Upper lobe of left lung (tissue), 6 donors: ENCODE measurements around the gene FAM13A. TPM values are rescaled to one million over a fixed set of nuclear protein-coding genes. Genes with fewer than 3 reads are reported as not detected.

Experiments
- ATAC-seq, 2 donors: fragments of 200-7000 bp; cut with Tn5 transposase; one replicate each; pipeline ENCODE4 v1.9.1; 2022; ENCODE audit warnings: mild to moderate bottlenecking in 2 of 2, moderate library complexity in 2 of 2; ENCODE audit not compliant: low FRiP score in 2 of 2
- DNase-seq, 2 donors: peaks; one replicate each; pipeline ENCODE4 v3.0.0-alpha.2; 2019 to 2020
- H3K27ac ChIP-seq, 4 donors: fragments of 200-600 bp; sonication (generic); one replicate each; pipeline ENCODE4 v1.5.1; 2016 to 2019
- H3K27me3 ChIP-seq, 4 donors: fragments of 200-600 bp; sonication (generic); one replicate each; pipeline ENCODE4 v1.5.1; 2017 to 2019
- H3K36me3 ChIP-seq, 4 donors: fragments of 200-600 bp; sonication (generic); one replicate each; pipeline ENCODE4 v1.5.1; 2016 to 2019
- H3K4me1 ChIP-seq, 4 donors: fragments of 200-600 bp; sonication (generic); one replicate each; pipeline ENCODE4 v1.5.1; 2018 to 2019
- H3K4me3 ChIP-seq, 4 donors: fragments of 200-600 bp; sonication (generic); one replicate each; pipeline ENCODE4 v1.5.1; 2017 to 2019; ENCODE audit warnings: mild to moderate bottlenecking in 2 of 4, moderate library complexity in 1 of 4
- H3K9me3 ChIP-seq, 4 donors: fragments of 200-600 bp; sonication (generic); one replicate each; pipeline ENCODE4 v1.5.1; 2018 to 2019
- EP300 ChIP-seq, 4 donors: sonication (generic); formaldehyde crosslinking; IDR thresholded peaks; one replicate each; pipeline ENCODE4 v1.5.1; 2017; ENCODE audit warnings: antibody characterized with exemption in 4 of 4, control low read depth in 2 of 4
- POLR2A ChIP-seq, 4 donors: fragments of 450-650 bp; IDR thresholded peaks; one replicate each; pipeline ENCODE4 v1.5.1; 2016 to 2017; ENCODE audit warnings: antibody characterized with exemption in 4 of 4, mild to moderate bottlenecking in 2 of 4
- POLR2AphosphoS5 ChIP-seq, 2 donors: sonication (generic); formaldehyde crosslinking; IDR thresholded peaks; one replicate each; pipeline ENCODE4 v1.5.1; 2017; ENCODE audit warnings: antibody characterized with exemption in 2 of 2
- WGBS, 2 donors: methylation state at CpG; one replicate each; pipeline ENCODE4 v1.1.5; 2017 to 2018; 5-methylcytosine and 5-hydroxymethylcytosine counted together
- total RNA-seq, 6 donors: library from RNA; depleted of rRNA in 4 of 6; stranded (reverse); fragments of >200 nt in 4 of 6; gene quantifications; one replicate each; pipeline versions ENCODE4 v1.1.0 to v1.2.1, GENCODE V29; 2016 to 2021
- TF ChIP-seq, protein P1 (sequence below), 6 experiments: fragments of 450-650 bp in 4 of 6; fragments of 200-600 bp in 2 of 6; sonication (generic) in 2 of 6; IDR thresholded peaks; one replicate each; pipeline ENCODE4 v1.5.1; 2016 to 2019; ENCODE audit warnings: antibody characterized with exemption in 6 of 6
- donor health status: DM: no; HTN: no; CAD: no; lungs with moderate emphysema.
- donor health status: DM: no; HTN: yes; CAD: no; lungs with severe emphysema.

The FAM13A gene
- total RNA-seq, 6 donors from 2014 or later: 15.8 to 173 (median 34.1) TPM

DNA sequence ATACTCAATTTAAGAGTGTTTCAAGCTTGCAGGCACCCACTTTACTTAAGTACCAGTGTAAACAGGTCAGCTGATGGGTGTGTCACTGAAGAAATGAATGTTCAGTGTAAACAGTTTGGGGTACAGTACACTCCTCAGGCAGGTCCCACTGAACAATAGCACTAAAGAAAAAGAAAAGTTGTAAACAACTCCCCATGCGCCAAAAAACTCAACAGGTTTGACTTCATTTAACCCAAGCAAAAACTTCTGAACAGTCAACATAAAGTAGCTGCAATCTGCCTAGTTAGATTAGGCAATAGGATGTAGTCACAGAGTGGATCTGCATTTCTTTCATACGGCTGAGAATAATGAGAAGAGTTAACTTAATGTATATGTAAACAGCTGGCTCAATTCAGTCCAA lies 93.2 kb downstream of the FAM13A start:
- TF ChIP-seq POLR2A (IDR thresholded peaks at IDR 0.05) (no peak), EP300 (IDR thresholded peaks at IDR 0.05) (no peak), POLR2AphosphoS5 (IDR thresholded peaks at IDR 0.05) (no peak)
- TF ChIP-seq, protein P1, sequence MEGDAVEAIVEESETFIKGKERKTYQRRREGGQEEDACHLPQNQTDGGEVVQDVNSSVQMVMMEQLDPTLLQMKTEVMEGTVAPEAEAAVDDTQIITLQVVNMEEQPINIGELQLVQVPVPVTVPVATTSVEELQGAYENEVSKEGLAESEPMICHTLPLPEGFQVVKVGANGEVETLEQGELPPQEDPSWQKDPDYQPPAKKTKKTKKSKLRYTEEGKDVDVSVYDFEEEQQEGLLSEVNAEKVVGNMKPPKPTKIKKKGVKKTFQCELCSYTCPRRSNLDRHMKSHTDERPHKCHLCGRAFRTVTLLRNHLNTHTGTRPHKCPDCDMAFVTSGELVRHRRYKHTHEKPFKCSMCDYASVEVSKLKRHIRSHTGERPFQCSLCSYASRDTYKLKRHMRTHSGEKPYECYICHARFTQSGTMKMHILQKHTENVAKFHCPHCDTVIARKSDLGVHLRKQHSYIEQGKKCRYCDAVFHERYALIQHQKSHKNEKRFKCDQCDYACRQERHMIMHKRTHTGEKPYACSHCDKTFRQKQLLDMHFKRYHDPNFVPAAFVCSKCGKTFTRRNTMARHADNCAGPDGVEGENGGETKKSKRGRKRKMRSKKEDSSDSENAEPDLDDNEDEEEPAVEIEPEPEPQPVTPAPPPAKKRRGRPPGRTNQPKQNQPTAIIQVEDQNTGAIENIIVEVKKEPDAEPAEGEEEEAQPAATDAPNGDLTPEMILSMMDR (IDR thresholded peaks at IDR 0.05): no peak

DNA sequence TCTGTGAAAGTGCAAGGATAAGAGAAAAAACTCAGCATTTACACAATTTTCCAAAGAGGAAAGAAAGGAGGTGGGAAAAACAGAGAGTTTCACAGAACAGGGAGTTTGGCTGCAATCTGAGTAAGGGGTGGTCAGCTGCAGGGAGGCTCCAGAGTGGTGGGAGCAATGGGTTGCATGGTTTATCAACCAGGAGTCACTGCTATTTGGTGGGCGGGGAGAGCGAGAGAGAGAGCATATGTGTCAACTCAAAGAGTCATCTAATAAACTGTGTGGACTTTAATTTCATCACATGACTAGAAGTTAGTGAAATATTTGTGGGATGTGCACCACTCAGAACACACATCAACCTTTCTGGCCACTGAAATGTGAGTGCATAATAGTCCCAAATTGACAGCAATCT lies 94.6 kb downstream of the FAM13A start:
- H3K4me1 ChIP-seq: peaks cover 6 to 21% (median 11%) of the 10 kb centered on the region in 4 donors
- H3K27ac ChIP-seq: no peak overlapping the region
- no peak overlapping the region for H3K4me3 ChIP-seq
- H3K27me3 ChIP-seq: no peaks in the 10 kb centered on the region
- no peaks in the 10 kb centered on the region for H3K9me3 ChIP-seq
- DNase-seq (no peak), ATAC-seq (no peak)
- 93 to 94% methylated on average over 2 of the region's 2 CpGs for WGBS, 2 donors
- H3K36me3 ChIP-seq: no peaks in the 10 kb centered on the region
- no peak for TF ChIP-seq POLR2AphosphoS5 (IDR thresholded peaks at IDR 0.05)
- TF ChIP-seq, protein P1 (IDR thresholded peaks at IDR 0.05): no peak
- TF ChIP-seq EP300 (IDR thresholded peaks at IDR 0.05): no peak
- TF ChIP-seq POLR2A (IDR thresholded peaks at IDR 0.05): no peak

More for the DNA sequence above, 93.2 kb downstream of the FAM13A start:
- Histone ChIP-seq H3K27me3 (no peaks in the 10 kb centered on the region), H3K9me3 (no peaks in the 10 kb centered on the region), H3K36me3 (no peaks in the 10 kb centered on the region), H3K27ac (peak overlapping the region in 2 of 4 donors; percentile 10 to 13), H3K4me1 (peaks cover 3 to 12% (median 7%) of the 10 kb centered on the region in 4 donors), H3K4me3 (no peak overlapping the region)
- 32 to 39% methylated on average over 2 of the region's 2 CpGs for WGBS, 2 donors
- DNase-seq: no peak
- ATAC-seq: peak; percentile 47 to 69

DNA sequence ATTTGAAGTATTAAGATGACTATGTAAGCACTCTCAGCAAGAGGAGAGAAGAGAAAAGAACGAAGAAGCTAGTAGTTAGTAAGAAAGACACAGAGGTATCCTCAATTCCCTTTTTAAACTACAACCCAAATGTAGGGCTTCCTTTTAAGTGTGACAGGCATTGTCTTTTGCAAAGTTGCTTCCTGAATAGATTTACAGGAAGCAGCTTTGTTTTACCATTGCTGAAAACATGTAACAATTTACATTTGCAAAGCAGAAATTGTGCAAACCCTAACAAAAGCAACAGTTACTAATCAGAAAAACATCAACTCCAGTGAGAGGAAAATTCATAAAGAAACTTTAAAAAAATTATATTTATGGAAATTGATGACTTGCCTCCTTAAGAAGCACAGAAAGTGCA lies 96.4 kb downstream of the FAM13A start:
- no peaks in the 10 kb centered on the region for H3K27me3 ChIP-seq
- no peaks in the 10 kb centered on the region for H3K9me3 ChIP-seq
- no peak for TF ChIP-seq POLR2A (IDR thresholded peaks at IDR 0.05)
- TF ChIP-seq, protein P1 (IDR thresholded peaks at IDR 0.05): no peak
- no peak for TF ChIP-seq EP300 (IDR thresholded peaks at IDR 0.05)
- TF ChIP-seq POLR2AphosphoS5 (IDR thresholded peaks at IDR 0.05): no peak
- ATAC-seq: no peak
- no peak overlapping the region for H3K4me3 ChIP-seq
- H3K36me3 ChIP-seq: no peaks in the 10 kb centered on the region
- 50 to 52% methylated on average over 1 of the region's 1 CpG for WGBS, 2 donors
- no peak for DNase-seq
- peak overlapping the region in 2 of 4 donors; percentile 59 to 60 for H3K27ac ChIP-seq
- peaks cover 6 to 21% (median 13%) of the 10 kb centered on the region in 4 donors for H3K4me1 ChIP-seq

DNA sequence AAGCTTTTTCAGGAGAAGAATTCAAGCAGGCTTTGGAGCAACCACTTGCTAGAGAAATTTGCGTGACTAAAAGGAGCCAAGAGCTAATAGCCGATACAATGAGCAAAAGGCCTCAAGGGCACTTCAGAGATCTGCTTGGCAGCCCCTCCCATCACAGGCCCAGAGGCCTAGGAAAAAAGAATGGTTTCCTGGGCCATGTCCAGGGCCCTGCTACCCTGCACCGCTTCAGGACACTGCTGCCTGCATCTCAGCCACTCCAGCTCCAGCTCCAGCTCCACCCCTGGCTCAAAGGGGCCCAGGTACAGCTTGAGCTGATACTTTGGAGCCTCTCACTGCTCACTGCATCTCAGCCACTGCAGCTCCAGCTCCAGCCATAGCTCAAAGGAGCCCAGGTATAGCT lies 98.9 kb downstream of the FAM13A start:
- ATAC-seq: no peak
- peak overlapping the region in 3 of 4 donors; percentile 8 to 49 (median 32) for H3K27ac ChIP-seq
- H3K4me1 ChIP-seq: peaks cover 6 to 12% (median 8%) of the 10 kb centered on the region in 4 donors

DNA sequence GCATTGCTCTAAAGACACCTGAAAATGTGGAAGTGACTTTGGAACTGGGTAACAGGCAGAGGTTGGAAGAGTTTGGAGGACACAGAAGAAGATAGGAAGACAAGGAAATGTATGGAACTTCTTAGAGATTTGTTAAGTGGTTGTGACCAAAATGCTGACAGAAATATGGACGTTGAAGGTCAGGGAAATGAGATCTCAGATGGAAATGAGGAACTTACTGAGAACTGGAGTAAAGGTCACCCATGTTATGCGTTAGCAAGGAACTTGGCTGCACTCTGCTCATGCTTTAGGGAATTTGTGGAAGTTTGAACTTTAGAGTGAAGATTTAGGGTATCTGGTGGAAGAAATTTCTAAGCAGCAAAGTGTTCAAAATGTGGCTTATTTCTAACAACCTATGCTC lies 99.4 kb downstream of the FAM13A start:
- Histone ChIP-seq H3K4me1 (peaks cover 6 to 12% (median 8%) of the 10 kb centered on the region in 4 donors), H3K36me3 (no peaks in the 10 kb centered on the region), H3K4me3 (no peak overlapping the region), H3K27me3 (no peaks in the 10 kb centered on the region), H3K9me3 (no peaks in the 10 kb centered on the region), H3K27ac (peak overlapping the region in 1 of 4 donors; percentile 49)
- WGBS, 2 donors: 48 to 58% methylated on average over 2 of the region's 2 CpGs
- ATAC-seq: peak in 1 of 2 donors; percentile 74
- TF ChIP-seq EP300 (IDR thresholded peaks at IDR 0.05): no peak
- TF ChIP-seq POLR2A (IDR thresholded peaks at IDR 0.05): no peak
- TF ChIP-seq POLR2AphosphoS5 (IDR thresholded peaks at IDR 0.05): no peak
- TF ChIP-seq, protein P1 (IDR thresholded peaks at IDR 0.05): no peak
- no peak for DNase-seq

More for the DNA sequence above, 98.9 kb downstream of the FAM13A start:
- WGBS, 2 donors: 77 to 89% methylated on average over 3 of the region's 3 CpGs
- Histone ChIP-seq H3K9me3 (no peaks in the 10 kb centered on the region), H3K36me3 (no peaks in the 10 kb centered on the region), H3K27me3 (no peaks in the 10 kb centered on the region), H3K4me3 (no peak overlapping the region)
- peak in 1 of 2 donors; percentile 2 for DNase-seq
- no peak for TF ChIP-seq POLR2AphosphoS5 (IDR thresholded peaks at IDR 0.05)
- no peak for TF ChIP-seq EP300 (IDR thresholded peaks at IDR 0.05)
